GM12874 (cell line): ENCODE measurements around the gene ADARB1.

Experiments
- CTCF ChIP-seq: IDR thresholded peaks from 2 replicates; pipeline ENCODE4 v1.5.1; 2011; ENCODE audit warnings: low read depth, mild to moderate bottlenecking, control low read depth, low read length, moderate library complexity; ENCODE audit not compliant: insufficient read depth

The ADARB1 gene

GRCh38 chr21:45267390-45267760 lies 193.0 kb downstream of the ADARB1 start:
- no peak for TF ChIP-seq CTCF

- no peak for TF ChIP-seq CTCF
Measured at GRCh38 chr21:45269861-45270260, 195.5 kb downstream of the ADARB1 start.

GRCh38 chr21:45270306-45270821 lies 196.0 kb downstream of the ADARB1 start:
- no peak for TF ChIP-seq CTCF
